ENCODE data around the gene EGFR.
A peak's percentile ranks its signal among the peaks of the same experiment; 100 is the strongest.

EGFR gene

DNA sequence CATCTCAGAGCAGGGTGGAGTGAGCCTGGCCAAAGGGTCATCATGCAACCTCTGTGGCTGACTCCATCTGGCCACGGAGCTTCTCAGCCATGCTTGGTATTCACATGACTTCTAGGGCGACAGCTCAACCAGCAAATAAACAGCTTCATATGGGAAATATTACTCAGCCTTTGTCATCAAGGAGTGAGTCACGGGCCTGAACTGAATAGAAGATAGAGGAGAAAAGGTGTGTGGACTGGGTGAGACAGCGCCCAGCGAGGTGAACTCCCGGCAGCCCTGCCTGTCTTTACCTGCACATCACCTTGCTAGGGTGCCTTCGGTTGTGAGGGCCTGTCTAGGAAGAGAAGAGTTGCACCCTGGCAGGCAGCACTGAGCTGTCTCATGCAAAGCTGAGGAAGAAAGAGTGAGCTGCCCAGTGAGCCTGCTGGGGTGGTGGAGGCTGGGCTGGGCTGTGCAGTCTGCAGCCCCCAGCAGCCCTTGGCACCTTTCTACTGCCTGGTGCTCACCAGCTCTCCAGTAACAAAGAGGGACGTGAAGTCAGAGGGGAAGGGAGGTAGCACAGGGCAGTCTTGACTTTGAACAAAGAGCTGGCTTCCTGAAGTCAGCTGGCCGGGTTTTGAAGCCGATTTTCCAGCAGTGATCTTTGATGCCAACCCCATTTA, 114.2 kb downstream of the EGFR start:
- H3K4me1 ChIP-seq (ENCODE audit: control insufficient read depth in 1 of 2, insufficient read depth in 2 of 2, low read length in 2 of 2): peaks cover 12 to 29% of the 10 kb centered on the region in 2 donors
- H3K27ac ChIP-seq (ENCODE audit: low read length): peak overlapping the region; percentile 68
- no peaks in the 10 kb centered on the region for H3K9me3 ChIP-seq (ENCODE audit: control insufficient read depth in 1 of 2, low read length in 2 of 2)

DNA sequence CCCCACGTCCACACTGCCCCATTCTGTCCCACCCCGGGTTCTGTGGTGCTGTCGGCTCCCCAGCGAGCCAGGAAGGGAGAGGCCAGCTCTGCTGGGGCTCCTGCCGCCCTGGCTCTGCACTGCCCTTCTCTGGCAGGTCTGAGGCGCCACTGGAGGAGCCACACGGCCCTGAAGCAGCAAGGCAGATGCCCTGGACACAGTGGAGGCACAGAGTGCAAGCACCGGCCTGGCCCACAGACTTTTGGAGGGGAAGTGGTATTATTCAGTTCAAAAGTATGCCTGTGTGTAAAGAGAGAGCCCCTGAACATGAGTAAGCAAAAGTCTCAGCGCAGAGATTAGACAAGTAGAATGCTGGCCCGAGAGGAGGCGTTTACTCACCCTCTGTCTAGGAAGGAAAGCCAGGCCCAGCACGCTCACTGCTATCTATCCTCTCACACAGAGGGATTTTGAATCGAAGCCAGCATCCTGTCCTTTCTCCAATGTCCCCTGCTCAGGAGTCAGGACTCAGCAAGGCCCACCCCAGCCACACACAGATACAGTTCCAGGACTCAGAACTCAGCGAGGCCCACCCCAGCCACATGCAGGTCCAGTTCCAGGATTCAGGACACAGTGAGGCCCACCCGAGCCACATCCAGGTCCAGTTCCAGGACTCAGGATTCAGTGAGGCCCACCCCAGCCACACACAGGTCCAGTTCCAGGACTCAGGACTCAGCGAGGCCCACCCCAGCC, 115.0 kb downstream of the EGFR start:
- Histone ChIP-seq H3K9me3 (ENCODE audit: control insufficient read depth in 1 of 2, low read length in 2 of 2) (no peaks in the 10 kb centered on the region), H3K4me3 (ENCODE audit: low read depth in 1 of 2, low read length in 2 of 2) (no peak overlapping the region), H3K4me1 (ENCODE audit: control insufficient read depth in 1 of 2, insufficient read depth in 2 of 2, low read length in 2 of 2) (peaks cover 11 to 27% of the 10 kb centered on the region in 2 donors), H3K36me3 (ENCODE audit: control insufficient read depth in 1 of 2, insufficient read depth in 2 of 2, low read length in 2 of 2) (no peaks in the 10 kb centered on the region), H3K27ac (ENCODE audit: low read length) (peak overlapping the region; percentile 68), H3K27me3 (ENCODE audit: low read depth, low read length) (no peaks in the 10 kb centered on the region)

More for the DNA sequence above, 114.2 kb downstream of the EGFR start:
- no peak overlapping the region for H3K4me3 ChIP-seq (ENCODE audit: low read depth in 1 of 2, low read length in 2 of 2)
- H3K36me3 ChIP-seq (ENCODE audit: control insufficient read depth in 1 of 2, insufficient read depth in 2 of 2, low read length in 2 of 2): no peaks in the 10 kb centered on the region
- no peaks in the 10 kb centered on the region for H3K27me3 ChIP-seq (ENCODE audit: low read depth, low read length)

DNA sequence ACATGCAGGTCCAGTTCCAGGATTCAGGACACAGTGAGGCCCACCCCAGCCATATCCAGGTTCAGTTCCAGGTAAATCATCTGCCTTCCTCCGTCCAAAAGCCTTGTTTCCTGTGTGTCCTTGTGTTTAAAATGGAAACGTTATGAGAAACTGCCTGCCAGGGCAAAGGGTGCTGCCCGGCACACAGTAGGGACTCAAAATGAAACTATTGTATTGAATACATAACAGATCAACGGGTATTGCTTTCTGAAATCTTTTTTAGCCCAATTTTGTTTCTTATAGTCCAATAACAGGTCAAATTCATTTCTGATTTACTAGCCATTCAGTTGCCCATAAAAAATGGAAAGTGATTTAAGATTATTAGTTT, 115.5 kb downstream of the EGFR start:
- Histone ChIP-seq H3K36me3 (ENCODE audit: control insufficient read depth in 1 of 2, insufficient read depth in 2 of 2, low read length in 2 of 2) (no peaks in the 10 kb centered on the region), H3K9me3 (ENCODE audit: control insufficient read depth in 1 of 2, low read length in 2 of 2) (no peaks in the 10 kb centered on the region), H3K4me3 (ENCODE audit: low read depth in 1 of 2, low read length in 2 of 2) (no peak overlapping the region), H3K27ac (ENCODE audit: low read length) (peak overlapping the region; percentile 68), H3K27me3 (ENCODE audit: low read depth, low read length) (no peaks in the 10 kb centered on the region), H3K4me1 (ENCODE audit: control insufficient read depth in 1 of 2, insufficient read depth in 2 of 2, low read length in 2 of 2) (peaks cover 6 to 22% of the 10 kb centered on the region in 2 donors)

DNA sequence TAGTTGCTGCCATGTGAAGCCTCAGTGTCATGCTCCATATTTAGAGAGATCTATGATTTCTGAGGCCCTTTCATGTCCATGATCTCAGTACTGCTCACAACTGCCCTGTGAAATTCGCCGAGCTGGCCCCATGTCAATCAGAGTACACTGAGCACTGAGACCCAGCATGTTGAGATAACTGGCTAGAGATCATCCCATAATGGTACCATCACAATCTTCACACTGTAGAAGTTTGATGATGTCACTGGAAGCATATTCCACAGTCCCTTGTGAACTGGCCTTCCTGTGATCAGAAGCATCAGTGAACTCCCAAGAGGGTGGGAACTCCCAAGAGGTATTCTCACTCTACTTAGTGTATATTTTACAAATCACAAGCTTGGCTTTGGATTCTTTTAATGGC, 116.0 kb downstream of the EGFR start:
- H3K9me3 ChIP-seq (ENCODE audit: control insufficient read depth in 1 of 2, low read length in 2 of 2): no peaks in the 10 kb centered on the region
- H3K27ac ChIP-seq (ENCODE audit: low read length): peak overlapping the region; percentile 10
- H3K27me3 ChIP-seq (ENCODE audit: low read depth, low read length): no peaks in the 10 kb centered on the region
- H3K4me1 ChIP-seq (ENCODE audit: control insufficient read depth in 1 of 2, insufficient read depth in 2 of 2, low read length in 2 of 2): peaks cover 5 to 23% of the 10 kb centered on the region in 2 donors
- H3K36me3 ChIP-seq (ENCODE audit: control insufficient read depth in 1 of 2, insufficient read depth in 2 of 2, low read length in 2 of 2): no peaks in the 10 kb centered on the region
- H3K4me3 ChIP-seq (ENCODE audit: low read depth in 1 of 2, low read length in 2 of 2): no peak overlapping the region

DNA sequence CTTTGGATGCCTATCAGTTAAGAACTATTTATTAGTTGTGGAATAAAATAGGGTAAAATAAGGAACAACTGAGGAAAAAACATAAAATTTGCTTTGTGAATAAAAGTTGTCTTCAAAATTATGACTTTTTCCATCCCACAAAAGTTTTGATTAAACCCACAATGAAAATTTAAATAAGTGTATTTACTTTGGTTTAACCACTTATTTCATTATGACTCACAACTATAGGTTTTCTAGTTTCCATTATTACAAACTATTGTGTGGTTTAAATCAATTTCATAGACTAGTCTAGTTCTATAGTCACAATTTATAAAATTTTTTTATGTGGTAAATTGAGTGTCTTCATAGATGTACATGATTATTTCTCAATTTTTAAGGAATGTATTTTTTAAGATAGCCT, 116.6 kb downstream of the EGFR start:
- Histone ChIP-seq H3K4me3 (ENCODE audit: low read depth in 1 of 2, low read length in 2 of 2) (no peak overlapping the region), H3K27me3 (ENCODE audit: low read depth, low read length) (no peaks in the 10 kb centered on the region), H3K4me1 (ENCODE audit: control insufficient read depth in 1 of 2, insufficient read depth in 2 of 2, low read length in 2 of 2) (peaks cover 5 to 26% of the 10 kb centered on the region in 2 donors), H3K27ac (ENCODE audit: low read length) (no peak overlapping the region), H3K9me3 (ENCODE audit: control insufficient read depth in 1 of 2, low read length in 2 of 2) (no peaks in the 10 kb centered on the region), H3K36me3 (ENCODE audit: control insufficient read depth in 1 of 2, insufficient read depth in 2 of 2, low read length in 2 of 2) (no peaks in the 10 kb centered on the region)

DNA sequence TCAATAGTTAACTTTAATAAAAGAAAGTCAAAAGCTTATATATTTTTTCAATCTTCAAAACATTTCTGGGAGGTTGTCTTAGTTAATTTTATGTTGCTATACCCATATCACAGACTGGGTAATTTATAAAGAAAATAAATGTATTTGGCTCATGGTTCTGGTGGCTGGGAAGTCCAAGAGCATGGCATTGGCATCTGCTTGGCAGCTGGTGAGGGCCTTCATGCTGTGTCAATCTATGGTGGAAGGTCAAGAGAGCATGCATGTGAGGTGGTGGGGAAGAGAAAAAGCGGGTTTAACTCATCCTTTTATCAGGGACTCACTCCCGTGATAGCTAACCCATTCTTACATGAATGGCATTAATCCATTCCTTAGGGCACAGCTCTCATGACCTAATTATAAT, 119.8 kb downstream of the EGFR start:
- Histone ChIP-seq H3K27me3 (ENCODE audit: low read depth, low read length) (no peaks in the 10 kb centered on the region), H3K27ac (ENCODE audit: low read length) (no peak overlapping the region), H3K4me1 (ENCODE audit: control insufficient read depth in 1 of 2, insufficient read depth in 2 of 2, low read length in 2 of 2) (peaks cover 0 to 8% of the 10 kb centered on the region in 2 donors), H3K4me3 (ENCODE audit: low read depth in 1 of 2, low read length in 2 of 2) (no peak overlapping the region), H3K9me3 (ENCODE audit: control insufficient read depth in 1 of 2, low read length in 2 of 2) (no peaks in the 10 kb centered on the region), H3K36me3 (ENCODE audit: control insufficient read depth in 1 of 2, insufficient read depth in 2 of 2, low read length in 2 of 2) (peaks cover 0 to 11% of the 10 kb centered on the region in 2 donors)

GRCh38 chr7:55140221-55140940, 121.6 kb downstream of the EGFR start:
- H3K9me3 ChIP-seq (ENCODE audit: control insufficient read depth in 1 of 2, low read length in 2 of 2): no peaks in the 10 kb centered on the region
- H3K27ac ChIP-seq (ENCODE audit: low read length): no peak overlapping the region
- H3K4me1 ChIP-seq (ENCODE audit: control insufficient read depth in 1 of 2, insufficient read depth in 2 of 2, low read length in 2 of 2): peaks cover 0 to 8% of the 10 kb centered on the region in 2 donors
- H3K4me3 ChIP-seq (ENCODE audit: low read depth in 1 of 2, low read length in 2 of 2): no peak overlapping the region
- H3K27me3 ChIP-seq (ENCODE audit: low read depth, low read length): no peaks in the 10 kb centered on the region
- H3K36me3 ChIP-seq (ENCODE audit: control insufficient read depth in 1 of 2, insufficient read depth in 2 of 2, low read length in 2 of 2): peaks cover 2 to 17% of the 10 kb centered on the region in 2 donors

GRCh38 chr7:55140941-55141278, 122.1 kb downstream of the EGFR start:
- Histone ChIP-seq H3K27ac (ENCODE audit: low read length) (no peak overlapping the region), H3K27me3 (ENCODE audit: low read depth, low read length) (no peaks in the 10 kb centered on the region), H3K4me1 (ENCODE audit: control insufficient read depth in 1 of 2, insufficient read depth in 2 of 2, low read length in 2 of 2) (peaks cover 0 to 8% of the 10 kb centered on the region in 2 donors), H3K4me3 (ENCODE audit: low read depth in 1 of 2, low read length in 2 of 2) (no peak overlapping the region), H3K36me3 (ENCODE audit: control insufficient read depth in 1 of 2, insufficient read depth in 2 of 2, low read length in 2 of 2) (peaks cover 3 to 21% of the 10 kb centered on the region in 2 donors), H3K9me3 (ENCODE audit: control insufficient read depth in 1 of 2, low read length in 2 of 2) (no peaks in the 10 kb centered on the region)

- no peaks in the 10 kb centered on the region for H3K9me3 ChIP-seq (ENCODE audit: control insufficient read depth in 1 of 2, low read length in 2 of 2)
- H3K36me3 ChIP-seq (ENCODE audit: control insufficient read depth in 1 of 2, insufficient read depth in 2 of 2, low read length in 2 of 2): peaks cover 8 to 42% of the 10 kb centered on the region in 2 donors
- H3K4me1 ChIP-seq (ENCODE audit: control insufficient read depth in 1 of 2, insufficient read depth in 2 of 2, low read length in 2 of 2): peaks cover 0 to 8% of the 10 kb centered on the region in 2 donors
- no peak overlapping the region for H3K27ac ChIP-seq (ENCODE audit: low read length)
- H3K4me3 ChIP-seq (ENCODE audit: low read depth in 1 of 2, low read length in 2 of 2): no peak overlapping the region
- no peaks in the 10 kb centered on the region for H3K27me3 ChIP-seq (ENCODE audit: low read depth, low read length)
Observed at GRCh38 chr7:55142919-55143600, 124.2 kb downstream of the EGFR start.

GRCh38 chr7:55144333-55145317, 125.8 kb downstream of the EGFR start:
- Histone ChIP-seq H3K4me1 (ENCODE audit: control insufficient read depth in 1 of 2, insufficient read depth in 2 of 2, low read length in 2 of 2) (peaks cover 0 to 5% of the 10 kb centered on the region in 2 donors), H3K27ac (ENCODE audit: low read length) (no peak overlapping the region), H3K36me3 (ENCODE audit: control insufficient read depth in 1 of 2, insufficient read depth in 2 of 2, low read length in 2 of 2) (peaks cover 8 to 45% of the 10 kb centered on the region in 2 donors), H3K4me3 (ENCODE audit: low read depth in 1 of 2, low read length in 2 of 2) (no peak overlapping the region), H3K27me3 (ENCODE audit: low read depth, low read length) (no peaks in the 10 kb centered on the region), H3K9me3 (ENCODE audit: control insufficient read depth in 1 of 2, low read length in 2 of 2) (no peaks in the 10 kb centered on the region)
